Lung (tissue), 12 donors: ENCODE measurements around the gene PIGM. TPM values are rescaled to one million over a fixed set of nuclear protein-coding genes. Genes with fewer than 3 reads are reported as not detected.

ENCODE experiments used
- ATAC-seq: fragments of 200-7000 bp; cut with Tn5 transposase; one replicate; pipeline ENCODE4 v1.9.1; 2020; ENCODE audit warnings: moderate number of reproducible peaks; ENCODE audit not compliant: insufficient read depth, low FRiP score
- DNase-seq, 3 donors: peaks; one replicate each; pipeline ENCODE4 v3.0.0-alpha.2; 2013 to 2017
- H3K27ac ChIP-seq, 2 donors: one replicate each; pipeline ENCODE4 v1.5.1; 2013; ENCODE audit warnings: mild to moderate bottlenecking in 2 of 2, moderate library complexity in 2 of 2, control low read depth in 1 of 2, inconsistent platforms in 1 of 2, low read depth in 1 of 2, low read length in 1 of 2
- H3K27me3 ChIP-seq, 3 donors: one replicate each; pipeline ENCODE4 v1.5.1; 2013; ENCODE audit warnings: low read length in 2 of 3; ENCODE audit not compliant: control insufficient read depth in 3 of 3, insufficient read depth in 3 of 3
- H3K36me3 ChIP-seq, 4 donors: one replicate each; pipeline ENCODE4 v1.5.1; 2013; ENCODE audit warnings: low read length in 4 of 4, mild to moderate bottlenecking in 1 of 4, moderate library complexity in 1 of 4; ENCODE audit not compliant: control insufficient read depth in 4 of 4, insufficient read depth in 4 of 4
- H3K4me1 ChIP-seq, 5 donors: one replicate each; pipeline ENCODE4 v1.5.1; 2013; ENCODE audit warnings: low read length in 5 of 5, mild to moderate bottlenecking in 2 of 5, moderate library complexity in 1 of 5; ENCODE audit not compliant: control insufficient read depth in 5 of 5, insufficient read depth in 5 of 5
- H3K4me3 ChIP-seq: one replicate; pipeline ENCODE4 v1.5.1; 2013; ENCODE audit warnings: mild to moderate bottlenecking, control low read depth, moderate library complexity
- H3K9ac ChIP-seq, 2 donors: one replicate each; pipeline ENCODE4 v1.5.1; 2013; ENCODE audit warnings: low read length in 2 of 2, control low read depth in 1 of 2; ENCODE audit not compliant: insufficient read depth in 1 of 2
- H3K9me3 ChIP-seq, 4 donors: one replicate each; pipeline ENCODE4 v1.5.1; 2013; ENCODE audit warnings: low read length in 3 of 4, mild to moderate bottlenecking in 1 of 4, moderate library complexity in 1 of 4; ENCODE audit not compliant: control insufficient read depth in 4 of 4, insufficient read depth in 3 of 4
- CTCF ChIP-seq: IDR thresholded peaks from 2 replicates; pipeline ENCODE4 v1.5.1; 2012; ENCODE audit warnings: mild to moderate bottlenecking; ENCODE audit errors: control extremely low read depth, extremely low read depth
- WGBS, 2 donors: extraction: QIAGEN DNeasy Blood & Tissue Kit; methylation state at CpG; one replicate each; pipeline ENCODE4 v1.1.7; 2013; 5-methylcytosine and 5-hydroxymethylcytosine counted together
- polyA plus RNA-seq, 2 donors: library from polyadenylated mRNA; stranded (reverse); fragments of 200-250 nt; gene quantifications; one replicate each; pipeline ENCODE4 v1.2.1, GENCODE V29; 2013
- total RNA-seq, 2 donors: library from RNA; depleted of rRNA in 1 of 2; stranded (reverse); fragments of >200 nt in 1 of 2; gene quantifications; one replicate each; pipeline ENCODE4 v1.2.1, GENCODE V29; 2014 to 2021
- donor health status: control.
- donor health status: control.
- donor health status: Bipolar disorder and iron deficiency.
- donor health status: healthy.
- donor health status: DM: yes; HTN: yes; CAD: no.

PIGM gene
- total and polyA plus RNA-seq, 4 donors, result 3.7 to 9.1 (median 5.7) TPM

GRCh38 chr1:160058087-160058486, 26.3 kb upstream of the PIGM start:
- no peak overlapping the region for H3K4me3 ChIP-seq
- 39 to 44% methylated on average over 2 of the region's 2 CpGs for WGBS, 2 donors
- H3K9me3 ChIP-seq, result no peaks in the 10 kb centered on the region
- H3K9ac ChIP-seq, result no peak overlapping the region
- TF ChIP-seq CTCF, result no peak
- no peaks in the 10 kb centered on the region for H3K36me3 ChIP-seq
- H3K4me1 ChIP-seq, result no peaks in the 10 kb centered on the region
- H3K27ac ChIP-seq, result no peak overlapping the region
- H3K27me3 ChIP-seq, result peaks cover 0 to 4% (median 0%) of the 10 kb centered on the region in 3 donors
- ATAC-seq (no peak), DNase-seq (no peak)

DNA sequence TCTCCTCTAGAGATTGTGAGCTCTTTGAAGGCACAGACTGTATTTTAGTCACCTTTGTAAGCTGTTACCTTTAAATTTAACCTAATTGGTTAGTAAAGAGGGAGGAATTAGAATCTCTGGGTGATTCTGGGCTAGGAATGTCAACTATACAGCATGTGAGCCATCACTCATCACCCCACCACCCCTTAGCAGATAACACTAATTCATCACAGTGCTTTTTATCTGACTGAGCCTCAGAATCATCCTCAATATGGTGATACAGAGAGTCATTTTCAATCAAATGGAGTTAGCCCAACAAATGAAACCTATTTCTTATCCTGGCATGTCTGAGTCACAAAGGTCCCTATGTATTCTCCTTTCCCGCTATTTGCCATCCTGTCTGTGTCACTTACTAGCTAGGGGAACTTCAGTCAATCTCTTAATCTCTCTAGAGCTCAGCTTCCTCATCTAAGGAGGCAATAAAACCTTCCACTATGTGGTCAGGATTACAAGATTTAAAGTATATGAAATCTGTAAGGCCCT, 24.9 kb upstream of the PIGM start:
- no peak for DNase-seq
- H3K4me1 ChIP-seq, result no peaks in the 10 kb centered on the region
- H3K36me3 ChIP-seq, result no peaks in the 10 kb centered on the region
- no peak for TF ChIP-seq CTCF
- no peaks in the 10 kb centered on the region for H3K9me3 ChIP-seq
- no peak overlapping the region for H3K27ac ChIP-seq
- no peak overlapping the region for H3K4me3 ChIP-seq
- H3K9ac ChIP-seq, result no peak overlapping the region
- 67 to 80% methylated on average over 1 of the region's 1 CpG for WGBS, 2 donors
- ATAC-seq, result no peak
- peaks cover 0 to 4% (median 0%) of the 10 kb centered on the region in 3 donors for H3K27me3 ChIP-seq

DNA sequence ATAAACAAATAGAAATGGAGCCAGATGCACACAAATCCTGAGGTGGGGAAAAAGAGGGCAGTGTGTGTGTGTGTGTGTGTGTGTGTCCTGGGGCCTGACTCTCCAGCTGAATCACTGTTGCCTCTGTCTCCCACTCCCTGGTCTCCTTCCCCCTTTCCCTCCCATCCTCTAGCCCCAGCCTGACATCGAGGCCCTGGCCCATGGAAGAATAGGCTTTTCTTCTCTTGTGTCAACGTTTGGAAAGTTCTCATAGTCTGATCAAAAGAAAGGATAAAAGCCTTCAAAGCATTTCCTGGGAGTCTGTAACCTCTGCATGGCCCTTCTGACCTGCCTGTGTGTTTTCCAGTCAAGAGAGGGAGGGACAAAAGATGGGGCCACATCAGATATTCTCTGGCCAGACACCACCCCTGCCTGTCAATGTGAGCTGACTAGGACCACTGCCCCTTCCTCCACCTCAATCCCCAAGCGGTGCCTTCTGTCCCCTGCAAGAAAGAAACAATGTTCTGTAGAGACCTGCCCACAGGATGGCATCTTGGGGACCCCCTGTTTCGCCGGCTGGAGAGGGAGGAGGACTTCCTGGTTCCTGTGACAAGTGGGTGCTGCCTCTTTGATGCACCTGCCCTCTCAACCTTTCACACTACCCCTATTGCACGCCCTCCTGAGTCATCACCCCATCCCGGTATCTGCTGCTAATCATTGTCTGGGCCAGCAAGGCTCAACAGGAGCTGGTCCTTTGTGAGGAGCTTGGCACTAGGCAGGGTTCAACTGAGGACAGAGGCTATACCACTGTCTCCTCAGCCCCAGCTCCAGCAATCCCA, 22.0 kb upstream of the PIGM start:
- TF ChIP-seq CTCF, result no peak
- Histone ChIP-seq H3K27ac (no peak overlapping the region), H3K36me3 (no peaks in the 10 kb centered on the region), H3K9ac (no peak overlapping the region), H3K27me3 (no peaks in the 10 kb centered on the region), H3K9me3 (no peaks in the 10 kb centered on the region), H3K4me3 (no peak overlapping the region), H3K4me1 (no peaks in the 10 kb centered on the region)
- ATAC-seq, result no peak
- DNase-seq, result no peak
- WGBS, 2 donors, result 54 to 65% methylated on average over 7 of the region's 7 CpGs
